Trophoblast cell (in vitro differentiated cells and primary cell): ENCODE results near the gene WIF1.

Source experiments
- DNase-seq, 2 donors: peaks; one replicate each; pipeline ENCODE4 v3.0.0-alpha.2; 2016
- H2AFZ ChIP-seq: 2 replicates; pipeline ENCODE4 v1.6.1; 2013; ENCODE audit warnings: low read length, moderate library complexity, mild to moderate bottlenecking; ENCODE audit not compliant: insufficient read depth, poor library complexity
- H2AK5ac ChIP-seq: 2 replicates; pipeline ENCODE4 v1.6.1; 2013; ENCODE audit warnings: mild to moderate bottlenecking, low read length
- H2BK120ac ChIP-seq: 2 replicates; pipeline ENCODE4 v1.6.1; 2013; ENCODE audit warnings: low read length, mild to moderate bottlenecking, moderate library complexity; ENCODE audit not compliant: insufficient read depth, poor library complexity
- H2BK12ac ChIP-seq: 2 replicates; pipeline ENCODE4 v1.6.1; 2013; ENCODE audit warnings: mild to moderate bottlenecking, low read length, moderate library complexity
- H2BK5ac ChIP-seq: 2 replicates; pipeline ENCODE4 v1.6.1; 2013; ENCODE audit warnings: low read length, low read depth, moderate library complexity, mild to moderate bottlenecking; ENCODE audit not compliant: poor library complexity
- H3K14ac ChIP-seq: 2 replicates; pipeline ENCODE4 v1.6.1; 2013; ENCODE audit warnings: mild to moderate bottlenecking, low read length
- H3K18ac ChIP-seq: 2 replicates; pipeline ENCODE4 v1.6.1; 2013; ENCODE audit warnings: mild to moderate bottlenecking, low read length
- H3K23ac ChIP-seq: 2 replicates; pipeline ENCODE4 v1.6.1; 2013; ENCODE audit warnings: low read length
- H3K27ac ChIP-seq: 2 replicates; pipeline ENCODE4 v1.5.1; 2013; ENCODE audit warnings: low read depth, mild to moderate bottlenecking, inconsistent platforms, low read length, moderate library complexity
- H3K27me3 ChIP-seq: 2 replicates; pipeline ENCODE4 v1.6.1; 2013; ENCODE audit warnings: inconsistent platforms, mild to moderate bottlenecking, low read length, moderate library complexity; ENCODE audit not compliant: insufficient read depth
- H3K36me3 ChIP-seq, 2 experiments: 1 replicate in 1 of 2; 2 replicates in 1 of 2; pipeline ENCODE4 v1.6.1; 2013; ENCODE audit warnings: low read length in 2 of 2, mild to moderate bottlenecking in 2 of 2, moderate library complexity in 1 of 2; ENCODE audit not compliant: insufficient read depth in 2 of 2, control insufficient read depth in 1 of 2
- H3K4ac ChIP-seq: 2 replicates; pipeline ENCODE4 v1.6.1; 2013; ENCODE audit warnings: low read depth, mild to moderate bottlenecking, low read length, moderate library complexity
- H3K4me1 ChIP-seq, 2 experiments: 1 replicate in 1 of 2; 2 replicates in 1 of 2; pipeline ENCODE4 v1.6.1; 2013; ENCODE audit warnings: low read length in 2 of 2, mild to moderate bottlenecking in 2 of 2, moderate library complexity in 1 of 2; ENCODE audit not compliant: insufficient read depth in 2 of 2, control insufficient read depth in 1 of 2
- H3K4me2 ChIP-seq: 2 replicates; pipeline ENCODE4 v1.6.1; 2013; ENCODE audit warnings: inconsistent platforms, mild to moderate bottlenecking, low read length, moderate library complexity
- H3K4me3 ChIP-seq: 2 replicates; pipeline ENCODE4 v1.5.1; 2013; ENCODE audit warnings: mild to moderate bottlenecking, low read depth, low read length, inconsistent platforms
- H3K79me1 ChIP-seq: one replicate; pipeline ENCODE4 v1.6.1; 2013; ENCODE audit warnings: low read length
- H3K79me2 ChIP-seq: 2 replicates; pipeline ENCODE4 v1.6.1; 2013; ENCODE audit warnings: low read length, mild to moderate bottlenecking; ENCODE audit not compliant: control insufficient read depth, insufficient read depth, poor library complexity
- H3K9ac ChIP-seq: 2 replicates; pipeline ENCODE4 v1.6.1; 2013; ENCODE audit warnings: mild to moderate bottlenecking, low read length
- H3K9me3 ChIP-seq: 2 replicates; pipeline ENCODE4 v1.6.1; 2013; ENCODE audit warnings: low read depth, mild to moderate bottlenecking, control low read depth, inconsistent platforms, low read length; ENCODE audit not compliant: insufficient read depth
- H4K12ac ChIP-seq: 2 replicates; pipeline ENCODE4 v1.6.1; 2013; ENCODE audit warnings: low read depth, mild to moderate bottlenecking, low read length, moderate library complexity
- H4K8ac ChIP-seq: 2 replicates; pipeline ENCODE4 v1.6.1; 2013; ENCODE audit warnings: low read depth, mild to moderate bottlenecking, low read length, moderate library complexity
- H4K91ac ChIP-seq: one replicate; pipeline ENCODE4 v1.6.1; 2013; ENCODE audit warnings: low read depth, mild to moderate bottlenecking, low read length, moderate library complexity
- WGBS: extraction: QIAGEN DNeasy Blood & Tissue Kit; methylation state at CpG from one replicate; pipeline ENCODE4 v1.1.7; 2013; ENCODE audit warnings: missing lambda C conversion rate; ENCODE audit not compliant: insufficient read length, insufficient coverage; ENCODE audit errors: extremely low coverage; 5-methylcytosine and 5-hydroxymethylcytosine counted together

WIF1 gene

GRCh38 chr12:65133879-65134278 lies 12.8 kb upstream of the WIF1 start:
- Histone ChIP-seq H3K9ac (no peak overlapping the region), H3K23ac (no peak overlapping the region)

GRCh38 chr12:65126482-65126881 lies 5.4 kb upstream of the WIF1 start:
- H3K79me1 ChIP-seq = no peaks in the 10 kb centered on the region
- no peak overlapping the region for H3K9ac ChIP-seq
- H3K36me3 ChIP-seq = no peaks in the 10 kb centered on the region
- no peak overlapping the region for H3K4ac ChIP-seq
- H4K12ac ChIP-seq = no peak overlapping the region
- no peak overlapping the region for H3K4me3 ChIP-seq
- H2BK12ac ChIP-seq = no peak overlapping the region
- H3K4me2 ChIP-seq = no peak overlapping the region
- peaks cover 5% of the 10 kb centered on the region for H3K27me3 ChIP-seq
- no peak for DNase-seq
- H3K79me2 ChIP-seq = no peaks in the 10 kb centered on the region
- no peak overlapping the region for H3K23ac ChIP-seq
- H3K4me1 ChIP-seq = no peaks in the 10 kb centered on the region
- H2AFZ ChIP-seq = no peak overlapping the region
- no peak overlapping the region for H2BK5ac ChIP-seq
- H4K91ac ChIP-seq = no peak overlapping the region
- no CpG with 5 or more reads among the region's 5 CpGs for WGBS
- no peak overlapping the region for H4K8ac ChIP-seq
- H3K9me3 ChIP-seq = no peaks in the 10 kb centered on the region
- H2AK5ac ChIP-seq = no peak overlapping the region
- no peak overlapping the region for H2BK120ac ChIP-seq
- no peak overlapping the region for H3K27ac ChIP-seq
- no peak overlapping the region for H3K18ac ChIP-seq
- no peak overlapping the region for H3K14ac ChIP-seq

More at GRCh38 chr12:65133879-65134278, 12.8 kb upstream of the WIF1 start:
- no peaks in the 10 kb centered on the region for H3K4me1 ChIP-seq
- no peak overlapping the region for H4K8ac ChIP-seq
- no peak for DNase-seq
- no peak overlapping the region for H3K4me3 ChIP-seq
- H3K27me3 ChIP-seq = no peaks in the 10 kb centered on the region
- no peak overlapping the region for H3K4ac ChIP-seq
- no peak overlapping the region for H2BK5ac ChIP-seq
- H2AFZ ChIP-seq = no peak overlapping the region
- H3K79me2 ChIP-seq = no peaks in the 10 kb centered on the region
- H3K36me3 ChIP-seq = no peaks in the 10 kb centered on the region
- no peaks in the 10 kb centered on the region for H3K9me3 ChIP-seq
- no peak overlapping the region for H4K12ac ChIP-seq
- no peak overlapping the region for H3K18ac ChIP-seq
- H2AK5ac ChIP-seq = no peak overlapping the region
- H3K14ac ChIP-seq = no peak overlapping the region
- H3K4me2 ChIP-seq = no peak overlapping the region
- H2BK120ac ChIP-seq = no peak overlapping the region
- H4K91ac ChIP-seq = no peak overlapping the region
- no peak overlapping the region for H3K27ac ChIP-seq
- no peaks in the 10 kb centered on the region for H3K79me1 ChIP-seq
- no peak overlapping the region for H2BK12ac ChIP-seq

- H4K8ac ChIP-seq = no peak overlapping the region
- no peak overlapping the region for H2BK12ac ChIP-seq
- no peak overlapping the region for H2BK120ac ChIP-seq
- H3K36me3 ChIP-seq = no peaks in the 10 kb centered on the region
- no peak overlapping the region for H2BK5ac ChIP-seq
- peaks cover 0 to 4% of the 10 kb centered on the region in 2 experiments for H3K4me1 ChIP-seq
- no peak overlapping the region for H4K91ac ChIP-seq
- no peaks in the 10 kb centered on the region for H3K79me1 ChIP-seq
- H3K9me3 ChIP-seq = peaks cover 3% of the 10 kb centered on the region
- H3K27ac ChIP-seq = no peak overlapping the region
- no peak overlapping the region for H2AFZ ChIP-seq
- H3K18ac ChIP-seq = no peak overlapping the region
- H3K9ac ChIP-seq = no peak overlapping the region
- no peak overlapping the region for H3K4ac ChIP-seq
- H2AK5ac ChIP-seq = no peak overlapping the region
- no peak overlapping the region for H3K23ac ChIP-seq
- no peak overlapping the region for H4K12ac ChIP-seq
- no peak overlapping the region for H3K4me2 ChIP-seq
- no peaks in the 10 kb centered on the region for H3K79me2 ChIP-seq
- H3K27me3 ChIP-seq = peaks cover 10% of the 10 kb centered on the region
- no peak for DNase-seq
- no peak overlapping the region for H3K4me3 ChIP-seq
- no peak overlapping the region for H3K14ac ChIP-seq
- WGBS = no CpG with 5 or more reads among the region's 2 CpGs
Observed at GRCh38 chr12:65125975-65126374, 4.9 kb upstream of the WIF1 start.

GRCh38 chr12:65125247-65125646 lies 4.1 kb upstream of the WIF1 start:
- no peak overlapping the region for H2AK5ac ChIP-seq
- H3K23ac ChIP-seq = no peak overlapping the region
- no CpG with 5 or more reads among the region's 1 CpG for WGBS
- peaks cover 3% of the 10 kb centered on the region for H3K9me3 ChIP-seq
- H3K4ac ChIP-seq = no peak overlapping the region
- no peak overlapping the region for H4K91ac ChIP-seq
- H3K14ac ChIP-seq = no peak overlapping the region
- H2AFZ ChIP-seq = no peak overlapping the region
- H3K79me1 ChIP-seq = no peaks in the 10 kb centered on the region
- H4K8ac ChIP-seq = no peak overlapping the region
- no peak overlapping the region for H2BK120ac ChIP-seq
- peaks cover 0 to 6% of the 10 kb centered on the region in 2 experiments for H3K4me1 ChIP-seq
- H2BK12ac ChIP-seq = no peak overlapping the region
- DNase-seq = no peak
- H3K36me3 ChIP-seq = no peaks in the 10 kb centered on the region
- no peak overlapping the region for H4K12ac ChIP-seq
- H3K27me3 ChIP-seq = peaks cover 15% of the 10 kb centered on the region
- no peak overlapping the region for H2BK5ac ChIP-seq
- no peak overlapping the region for H3K27ac ChIP-seq
- H3K9ac ChIP-seq = no peak overlapping the region
- no peaks in the 10 kb centered on the region for H3K79me2 ChIP-seq
- H3K18ac ChIP-seq = no peak overlapping the region
- H3K4me3 ChIP-seq = no peak overlapping the region
- no peak overlapping the region for H3K4me2 ChIP-seq
